Cardiac ventricle fibroblast (primary cell): ENCODE data around the gene BEST4. TPM values are rescaled to one million over a fixed set of nuclear protein-coding genes. Genes with fewer than 3 reads are reported as not detected.

Experiments used
- total RNA-seq: library from RNA; depleted of rRNA; stranded (reverse); fragments of >200 nt; gene quantifications from 2 replicates; pipeline ENCODE4 v1.2.3, GENCODE V29; 2015

The BEST4 gene
- total RNA-seq = not detected in 2 replicates

DNA sequence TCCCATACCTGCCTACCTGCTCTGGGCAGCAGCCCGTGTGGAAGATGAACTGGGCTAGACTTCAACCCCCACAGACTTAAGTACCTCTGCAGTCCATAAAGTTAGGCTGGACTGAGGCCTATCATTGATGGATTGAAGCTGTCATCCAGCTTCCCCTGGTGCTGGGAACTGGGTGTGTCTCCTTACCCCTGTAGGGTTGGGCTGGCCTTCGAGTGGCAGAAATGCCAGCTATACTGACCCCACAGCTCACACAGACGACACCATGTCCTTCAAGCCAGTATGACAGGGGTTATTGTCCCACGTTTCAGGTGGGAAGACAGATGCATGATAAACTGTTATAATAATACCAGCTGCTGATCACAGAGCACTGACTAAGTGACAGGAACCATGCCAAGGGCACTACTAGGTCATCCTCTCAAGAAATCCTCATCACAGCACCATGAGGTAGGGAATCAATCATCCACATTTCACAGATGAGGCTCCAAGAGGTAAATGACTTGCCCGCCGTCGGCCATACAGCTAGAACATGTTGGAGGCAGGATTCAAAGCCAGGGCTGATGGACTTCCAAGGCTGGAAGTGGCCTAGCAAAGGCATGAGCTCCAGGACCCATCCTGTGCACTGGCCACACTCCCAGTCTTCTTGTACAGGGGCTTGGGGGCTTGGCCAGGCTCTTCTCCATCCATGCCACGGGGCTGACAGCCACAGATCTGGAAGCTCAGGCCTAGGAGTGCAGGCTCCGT, at the start of gene BEST4:
Gene BEST4 (minus strand): TSS at position 51 of the 741 bp plus-strand sequence. CDS start 465 bp downstream, outside the sequence.

DNA sequence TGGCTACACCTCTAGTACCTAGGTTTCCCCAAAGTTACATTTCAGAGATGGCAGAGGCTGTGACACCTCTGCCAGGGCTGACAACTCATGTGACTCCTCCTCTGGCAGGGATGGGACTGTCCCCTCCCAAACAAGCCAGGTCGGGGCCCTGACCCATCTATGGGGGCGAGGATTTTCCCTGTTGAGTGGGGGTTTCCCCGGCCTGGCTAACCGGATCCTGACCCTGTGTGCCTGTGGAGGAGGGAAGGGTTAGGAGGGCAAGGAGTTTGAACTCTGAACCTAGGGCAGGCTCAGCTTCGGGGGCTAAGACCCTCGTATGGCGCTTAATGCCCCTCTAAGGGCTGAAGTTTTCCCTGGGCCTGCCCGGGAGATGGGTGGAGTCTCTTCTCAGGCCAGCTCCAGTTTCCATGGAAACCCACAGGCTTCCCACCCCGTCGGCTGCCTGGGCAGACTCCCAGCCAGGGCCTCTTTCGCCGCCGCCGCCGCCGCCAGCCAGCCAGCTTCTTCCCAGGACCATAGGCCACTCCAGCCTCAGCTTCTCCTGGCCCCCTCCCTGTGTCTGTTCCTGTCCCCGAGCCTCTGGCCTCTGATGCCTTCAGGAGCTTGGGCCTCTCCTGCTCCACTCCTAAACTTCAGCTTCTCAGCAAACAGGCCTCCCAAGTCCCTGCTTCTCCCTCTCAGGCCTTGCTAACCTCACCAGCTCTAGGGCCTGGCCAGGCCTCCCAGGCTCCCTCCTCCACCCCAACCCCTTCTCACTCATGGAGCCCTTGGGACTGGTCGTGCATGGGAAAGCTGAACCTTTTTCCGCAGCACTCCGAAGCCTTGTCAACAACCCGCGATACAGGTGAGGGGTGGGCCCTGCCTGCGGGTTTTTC, 20.3 kb upstream of the BEST4 start, which contains the start of gene BTBD19:
Gene BTBD19 (plus strand): TSS at position 461 of the 875 bp plus-strand sequence. CDS start 298 bp downstream, at position 759.

GRCh38 chr1:44806704-44807363, 18.9 kb upstream of the BEST4 start, which contains the start of gene DYNLT4:
DYNLT4 (minus strand) TSS chr1:44807351; CDS start chr1:44806668, 683 bp downstream.

DNA sequence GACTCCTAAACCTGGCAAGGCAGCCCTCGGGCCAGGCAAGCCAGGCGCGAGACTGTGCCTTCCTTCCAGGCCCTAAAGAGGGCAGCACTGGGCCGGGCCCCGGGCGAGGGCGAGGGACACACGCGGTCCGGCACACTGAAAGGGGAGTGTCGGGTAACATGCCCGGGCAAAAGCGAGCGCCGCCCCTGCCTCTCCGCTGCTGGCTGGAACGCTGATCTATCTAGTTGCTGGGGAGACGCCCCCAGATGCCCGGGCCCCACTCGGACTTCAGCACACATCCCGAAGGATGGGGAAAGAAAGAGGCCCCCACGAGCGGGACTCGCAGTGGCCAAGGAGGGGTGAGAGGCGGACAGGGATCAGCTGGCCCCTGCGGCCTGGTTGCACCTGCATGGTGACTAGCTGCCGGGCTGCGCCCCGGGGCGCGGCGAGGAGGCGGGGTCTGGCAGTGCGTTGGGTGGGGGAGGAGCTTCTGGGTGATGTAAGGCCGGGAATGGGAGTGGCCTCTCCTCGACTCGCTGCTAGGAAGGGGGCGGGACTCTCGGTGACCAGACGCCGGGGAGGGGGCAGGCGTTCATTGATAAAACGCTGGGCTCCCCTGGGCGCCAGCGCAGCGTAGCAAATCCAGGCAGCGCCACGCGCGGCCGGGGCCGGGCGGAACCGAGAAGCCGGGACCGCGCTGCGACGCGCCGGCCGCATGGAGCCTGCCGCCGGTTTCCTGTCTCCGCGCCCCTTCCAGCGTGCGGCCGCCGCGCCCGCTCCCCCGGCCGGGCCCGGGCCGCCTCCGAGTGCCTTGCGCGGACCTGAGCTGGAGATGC, 12.0 kb upstream of the BEST4 start, which contains the start of gene PLK3:
Gene PLK3 (plus strand): TSS at position 608 of the 815 bp plus-strand sequence. CDS start 87 bp downstream, at position 695.

DNA sequence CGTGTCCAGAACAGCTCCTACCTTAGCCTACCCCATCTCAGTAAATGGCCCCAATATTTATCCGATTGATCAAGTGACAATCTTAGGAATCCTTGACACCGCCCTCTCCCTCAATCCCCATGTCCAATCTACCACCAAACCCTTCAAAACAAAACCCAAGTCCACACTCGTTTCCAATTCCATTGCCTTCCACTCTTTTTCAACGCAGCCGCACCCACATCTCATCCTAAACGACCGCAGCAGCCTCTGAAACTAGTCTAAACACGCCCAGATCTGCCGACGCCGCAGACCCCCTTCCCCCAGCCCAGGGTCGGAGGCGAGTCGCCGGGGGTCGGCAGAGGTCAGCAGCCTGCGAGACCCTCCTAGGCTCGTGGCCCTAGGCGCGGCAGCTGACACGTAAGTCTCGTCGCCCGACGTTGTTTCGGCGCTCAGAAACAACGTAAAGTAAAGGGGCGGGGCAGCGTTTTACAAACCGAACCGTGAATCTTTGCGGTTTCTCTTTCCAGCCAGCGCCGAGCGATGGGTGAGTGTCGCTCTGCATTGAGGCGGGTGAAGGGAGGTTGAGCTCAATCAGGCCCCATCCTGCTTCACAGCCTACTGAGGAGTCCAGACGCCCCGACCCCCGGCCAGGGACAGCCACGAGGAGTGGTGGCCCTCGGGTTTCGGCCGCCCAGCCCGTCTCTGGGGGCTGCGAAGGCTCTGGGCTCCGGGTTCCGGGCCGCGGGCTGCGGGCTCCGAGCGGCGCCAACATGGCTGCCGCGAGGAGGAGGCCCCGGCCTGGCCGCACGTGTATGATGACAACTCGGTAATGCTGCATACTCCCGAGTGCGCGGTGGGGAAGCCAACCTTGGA, 12.7 kb downstream of the BEST4 start, which contains the start of gene RPS8:
Gene RPS8 (plus strand): TSS at position 463 of the 852 bp plus-strand sequence. CDS start 57 bp downstream, at position 520.

DNA sequence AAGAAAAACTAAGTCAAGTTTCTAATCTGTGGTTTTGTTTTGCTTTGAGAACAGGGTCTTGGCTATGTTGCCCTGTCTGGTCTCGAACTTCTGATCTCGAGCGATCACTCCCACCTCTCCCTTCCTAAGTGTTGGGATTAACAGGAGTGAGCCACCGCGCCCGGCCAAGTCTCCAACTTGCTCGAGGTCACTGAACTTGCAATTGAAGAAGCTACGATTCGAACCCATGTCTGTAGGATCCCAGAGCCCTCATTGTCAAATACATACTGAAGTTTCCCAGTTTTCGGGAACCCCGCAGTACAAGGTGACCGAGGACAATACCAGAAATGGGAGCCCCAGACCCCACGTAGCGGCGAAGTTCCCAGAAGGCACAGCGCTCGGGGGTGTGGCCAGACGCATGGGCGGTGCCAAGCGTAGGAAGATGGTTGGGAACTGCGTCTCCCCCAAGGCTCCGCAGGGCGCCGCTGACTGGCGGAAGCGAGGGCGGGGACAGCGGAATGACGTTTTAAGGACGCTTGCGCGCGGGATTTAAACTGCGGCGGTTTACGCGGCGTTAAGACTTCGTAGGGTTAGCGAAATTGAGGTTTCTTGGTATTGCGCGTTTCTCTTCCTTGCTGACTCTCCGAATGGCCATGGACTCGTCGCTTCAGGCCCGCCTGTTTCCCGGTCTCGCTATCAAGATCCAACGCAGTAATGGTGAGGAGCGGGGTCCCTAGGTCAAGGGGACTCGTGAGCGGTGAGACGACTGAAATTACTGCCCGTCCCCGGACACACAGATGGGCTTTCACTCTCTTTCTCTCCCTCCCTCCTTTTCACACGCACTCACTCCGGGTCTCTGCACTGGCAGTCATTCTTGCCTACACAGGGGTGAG, 48.4 kb downstream of the BEST4 start, which contains the start of gene KIF2C:
Gene KIF2C (plus strand): TSS at position 531 of the 872 bp plus-strand sequence. CDS start 96 bp downstream, at position 627.

Other genes with a start within 250 kb of the BEST4 start
- 9.1 and 10.4 TPM in 2 replicates for gene TMEM53, start 113.7 kb downstream of the BEST4 start, total RNA-seq
- gene ARMH1, start 113.5 kb downstream of the BEST4 start, total RNA-seq = 1.00 and 2.2 TPM in 2 replicates
- not detected in 2 replicates for gene RNU5D-1, start 57.0 kb downstream of the BEST4 start, total RNA-seq
- gene KIF2C, start 48.3 kb downstream of the BEST4 start, total RNA-seq = 2.1 and 2.3 TPM in 2 replicates
- gene RPS8, start 12.6 kb downstream of the BEST4 start, total RNA-seq = 2,450 and 2,499 TPM in 2 replicates
- gene PLK3, start 12.2 kb upstream of the BEST4 start, total RNA-seq = 12.3 and 12.9 TPM in 2 replicates
- 4.9 TPM in 1 of 2 replicates, not detected in the other for gene DYNLT4, start 19.2 kb upstream of the BEST4 start, total RNA-seq
- gene BTBD19, start 20.4 kb upstream of the BEST4 start, total RNA-seq = 5.1 and 7.8 TPM in 2 replicates
- 0.10 and 1.5 TPM in 2 replicates for gene PTCH2, start 55.1 kb upstream of the BEST4 start, total RNA-seq
- 16.5 and 18.0 TPM in 2 replicates for gene EIF2B3, start 198.4 kb upstream of the BEST4 start, total RNA-seq
- 26.5 and 29.0 TPM in 2 replicates for gene HECTD3, start 223.2 kb upstream of the BEST4 start, total RNA-seq
- 77.1 and 79.5 TPM in 2 replicates for gene UROD, start 224.1 kb upstream of the BEST4 start, total RNA-seq